T-helper 9 cell (primary cell): ENCODE data around the gene CDCA7.
"Not testable (repeated sequence)": the region's sequence is repeated elsewhere in the genome, so short reads cannot be mapped to it uniquely, and the experiment has no call there.

ENCODE experiments used
- DNase-seq: peaks from one replicate; pipeline ENCODE4 v3.0.0-alpha.2; 2020

The CDCA7 gene

DNA sequence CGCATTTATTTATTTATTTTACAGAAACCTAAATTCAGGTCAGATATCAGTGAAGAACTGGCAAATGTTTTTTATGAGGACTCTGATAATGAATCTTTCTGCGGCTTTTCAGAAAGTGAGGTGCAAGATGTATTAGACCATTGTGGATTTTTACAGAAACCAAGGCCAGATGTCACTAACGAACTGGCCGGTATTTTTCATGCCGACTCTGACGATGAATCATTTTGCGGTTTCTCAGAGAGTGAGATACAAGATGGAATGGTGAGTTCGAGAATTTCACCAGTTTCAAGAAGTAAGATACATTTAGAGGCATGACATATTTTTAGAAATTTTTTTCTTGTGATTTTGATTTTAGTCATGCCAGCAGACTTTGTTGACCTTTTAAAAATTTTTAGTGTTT is 4.6 kb downstream of the CDCA7 start:
- no peak for DNase-seq

GRCh38 chr2:173370198-173370597 is 15.5 kb downstream of the CDCA7 start:
- DNase-seq, result no peak

GRCh38 chr2:173371023-173371422 is 16.4 kb downstream of the CDCA7 start:
- no peak for DNase-seq

DNA sequence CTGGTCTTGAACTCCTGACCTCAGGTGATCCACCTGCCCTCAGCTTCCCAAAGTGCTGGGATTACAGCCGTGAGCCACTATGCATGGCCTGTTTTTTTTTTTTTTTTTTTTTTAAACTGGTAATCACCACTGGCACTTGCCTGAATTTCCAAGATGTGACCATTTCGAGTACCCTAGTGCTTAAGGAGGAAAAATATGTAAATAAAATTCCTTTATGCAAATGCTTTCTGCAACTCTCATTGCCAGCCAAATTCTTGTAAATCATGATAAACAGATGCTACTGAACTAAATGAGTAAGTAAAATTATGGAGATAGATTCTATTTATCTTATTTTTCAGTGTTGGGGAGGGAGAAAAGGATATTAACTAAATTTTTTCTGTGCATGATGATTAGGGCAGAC is 18.6 kb downstream of the CDCA7 start:
- DNase-seq, result no peak

- no peak for DNase-seq
These were observed 20.0 kb downstream of the CDCA7 start for GRCh38 chr2:173374634-173375033.

- DNase-seq, result not testable (repeated sequence)
These were observed 30.9 kb downstream of the CDCA7 start for GRCh38 chr2:173385534-173385933.

DNA sequence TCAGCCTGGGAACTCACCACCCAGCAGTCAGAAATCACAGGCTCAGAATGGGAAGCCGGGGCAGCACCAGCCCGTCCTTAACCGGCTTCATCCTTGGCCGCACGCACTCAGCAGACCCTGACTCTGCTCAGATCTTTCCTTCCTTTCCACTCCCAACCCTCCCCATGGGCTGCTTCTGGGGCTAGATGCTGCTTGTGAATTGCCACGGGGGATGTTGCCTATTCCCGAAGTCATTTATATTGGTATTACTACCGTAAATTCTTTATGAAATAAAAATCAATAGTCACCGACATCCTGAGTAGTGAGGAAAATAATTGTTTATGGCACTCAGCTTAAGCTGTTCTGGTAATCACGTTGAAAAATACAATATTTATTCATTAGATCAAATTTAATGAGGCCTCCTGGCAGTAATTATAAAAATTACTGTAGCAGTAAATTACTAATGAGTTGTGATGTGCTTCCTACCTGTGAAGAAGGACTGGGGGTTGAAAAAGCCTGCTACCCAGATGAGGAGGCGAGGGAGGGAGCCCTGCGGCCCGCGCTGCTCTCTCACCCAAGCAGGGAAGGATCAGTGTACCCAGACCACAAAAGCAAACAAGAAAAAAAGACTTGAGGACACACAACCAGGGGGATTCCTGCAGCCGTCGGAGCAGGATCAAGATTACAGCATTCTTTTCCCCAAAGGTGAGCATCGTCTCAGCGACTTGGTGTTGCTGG is 31.5 kb downstream of the CDCA7 start:
- DNase-seq, result no peak

- no peak for DNase-seq
These were observed 32.0 kb downstream of the CDCA7 start for GRCh38 chr2:173386738-173387065.

DNA sequence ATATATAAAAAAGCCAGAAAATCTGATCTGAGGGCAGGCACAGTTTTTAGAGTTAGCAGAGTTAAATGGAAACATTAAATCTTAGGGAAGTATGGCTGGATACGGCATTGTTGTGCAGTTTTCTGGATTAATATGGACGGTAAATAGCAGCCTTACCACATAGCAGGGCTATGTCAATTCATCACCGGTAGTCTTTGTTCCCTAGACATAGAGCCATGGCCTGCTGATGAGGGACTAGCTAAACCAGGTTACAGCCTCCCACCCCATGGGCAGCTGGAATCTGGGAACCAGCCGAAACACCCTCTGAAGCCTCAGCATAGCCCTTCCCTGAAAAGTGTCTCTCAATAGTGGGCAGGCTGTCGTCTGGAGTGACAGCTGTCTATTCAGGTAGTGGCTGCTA is 32.4 kb downstream of the CDCA7 start:
- DNase-seq, result no peak

DNA sequence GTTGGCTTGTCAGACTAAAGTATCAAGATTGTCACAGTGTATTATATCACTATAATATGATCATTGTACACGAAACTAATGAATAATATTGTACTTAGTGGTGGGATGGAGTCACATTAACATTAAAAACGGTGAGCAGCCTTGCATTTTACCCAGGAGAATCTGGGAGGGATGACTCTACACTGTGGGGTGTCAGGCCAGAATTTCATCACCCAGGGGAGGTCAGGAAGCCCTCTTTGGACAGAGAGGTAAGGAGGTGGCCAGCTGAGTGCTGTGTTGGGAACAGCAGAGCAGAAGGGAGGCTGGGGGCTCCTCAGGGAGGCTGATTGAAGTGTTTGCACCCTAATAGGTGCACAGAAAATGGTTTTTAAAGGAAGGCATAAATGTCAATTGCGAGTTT is 33.0 kb downstream of the CDCA7 start:
- no peak for DNase-seq

- DNase-seq, result no peak
These were observed 34.1 kb downstream of the CDCA7 start for GRCh38 chr2:173388795-173389194.

DNA sequence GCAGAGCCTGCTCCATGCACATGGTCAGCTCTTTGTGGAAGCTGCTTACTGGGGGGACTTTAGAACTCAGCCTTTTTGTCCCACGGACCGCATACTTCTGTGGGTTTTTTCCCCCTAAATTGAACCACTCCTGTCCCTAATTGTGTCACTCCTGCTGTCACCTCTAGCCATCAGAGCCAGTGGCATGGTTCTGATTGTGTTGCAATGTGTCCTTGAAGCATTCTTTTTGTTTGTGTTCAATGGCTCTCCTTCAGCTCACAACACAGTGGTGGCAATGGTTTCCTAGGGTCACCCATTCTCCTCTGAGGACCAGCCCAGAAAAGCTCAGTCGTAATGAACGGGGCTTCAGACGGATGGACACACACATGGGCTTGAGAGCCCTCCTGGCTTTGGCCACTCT is 35.4 kb downstream of the CDCA7 start:
- no peak for DNase-seq

- no peak for DNase-seq
These were observed 38.1 kb downstream of the CDCA7 start for GRCh38 chr2:173392731-173393130.

DNA sequence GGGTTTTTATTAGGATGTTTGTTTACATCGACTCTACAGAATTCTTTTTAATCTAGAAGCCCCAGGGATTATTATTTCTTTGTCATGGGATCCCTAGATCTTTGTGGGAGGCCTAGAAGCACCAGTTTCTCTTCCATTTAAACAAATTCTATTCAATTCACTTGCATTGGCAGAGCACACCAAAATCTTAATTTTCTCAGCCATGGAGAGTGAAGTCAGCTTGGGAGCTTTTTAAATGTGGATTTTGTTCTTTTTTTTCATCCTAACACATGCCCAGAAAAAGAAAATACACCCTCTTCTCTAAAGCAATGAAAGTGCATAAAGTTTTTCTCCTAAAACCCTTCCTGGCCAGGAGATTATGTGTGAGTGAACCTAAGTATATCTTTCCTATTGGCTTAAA is 38.5 kb downstream of the CDCA7 start:
- DNase-seq, result no peak

DNA sequence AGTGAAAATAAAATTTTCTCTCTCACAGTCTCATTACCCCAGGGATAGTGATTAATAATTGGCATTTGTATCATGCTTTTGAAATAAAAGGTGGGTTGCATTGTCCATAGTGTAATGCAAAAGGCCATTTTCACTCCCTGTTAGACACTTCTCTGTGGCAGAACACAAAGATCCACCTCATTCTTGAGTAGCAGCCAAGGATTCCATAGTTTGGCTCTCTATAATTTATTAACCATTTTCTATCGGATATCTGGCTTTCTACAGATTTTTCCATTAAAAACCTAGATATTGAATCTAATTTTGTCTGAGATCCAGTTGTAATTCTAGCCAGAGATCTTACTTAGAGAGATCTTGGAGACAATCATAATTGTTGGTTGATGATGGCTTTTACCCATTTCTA is 39.0 kb downstream of the CDCA7 start:
- DNase-seq, result no peak

DNA sequence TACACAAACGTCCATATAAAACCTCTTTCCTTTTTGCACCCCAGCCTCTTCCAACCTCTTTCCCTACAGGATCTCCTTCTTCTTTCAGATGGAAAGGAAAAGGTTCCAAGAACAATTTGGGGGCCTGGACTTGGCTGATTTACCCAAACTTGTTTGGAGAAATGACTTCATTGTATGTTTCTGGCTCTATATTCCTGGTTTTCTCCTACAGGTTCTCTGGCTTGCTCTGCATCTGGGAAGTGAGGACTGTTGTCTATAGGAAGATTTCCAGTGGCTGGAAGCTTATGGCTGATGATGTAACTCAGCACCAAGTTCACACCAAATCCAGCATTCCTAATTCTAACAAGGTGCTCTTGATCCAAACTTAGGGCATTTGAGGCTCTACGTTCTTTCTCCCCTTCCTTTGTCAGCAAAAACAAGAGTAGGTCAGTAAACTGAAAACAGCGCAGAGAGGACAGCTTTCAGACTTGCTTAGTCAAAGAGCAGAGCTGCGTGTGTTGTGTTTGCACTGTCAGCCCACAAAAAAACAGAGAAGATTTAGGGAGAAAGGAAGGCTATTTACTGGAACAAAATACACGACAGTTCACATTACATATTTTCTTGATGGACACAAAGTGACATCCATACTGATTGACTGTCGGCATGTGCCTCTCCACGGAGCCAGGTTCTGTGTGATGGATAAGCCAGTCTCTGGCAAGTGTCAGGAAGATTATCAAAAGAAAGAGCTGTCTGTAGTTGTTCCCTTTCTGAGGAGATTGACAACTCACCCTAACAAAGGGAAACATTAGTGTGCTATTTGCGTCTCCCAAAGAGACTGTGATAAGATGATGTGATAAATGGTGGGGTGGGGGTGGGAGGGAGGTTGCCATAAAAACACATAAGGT is 39.7 kb downstream of the CDCA7 start:
- DNase-seq, result no peak

DNA sequence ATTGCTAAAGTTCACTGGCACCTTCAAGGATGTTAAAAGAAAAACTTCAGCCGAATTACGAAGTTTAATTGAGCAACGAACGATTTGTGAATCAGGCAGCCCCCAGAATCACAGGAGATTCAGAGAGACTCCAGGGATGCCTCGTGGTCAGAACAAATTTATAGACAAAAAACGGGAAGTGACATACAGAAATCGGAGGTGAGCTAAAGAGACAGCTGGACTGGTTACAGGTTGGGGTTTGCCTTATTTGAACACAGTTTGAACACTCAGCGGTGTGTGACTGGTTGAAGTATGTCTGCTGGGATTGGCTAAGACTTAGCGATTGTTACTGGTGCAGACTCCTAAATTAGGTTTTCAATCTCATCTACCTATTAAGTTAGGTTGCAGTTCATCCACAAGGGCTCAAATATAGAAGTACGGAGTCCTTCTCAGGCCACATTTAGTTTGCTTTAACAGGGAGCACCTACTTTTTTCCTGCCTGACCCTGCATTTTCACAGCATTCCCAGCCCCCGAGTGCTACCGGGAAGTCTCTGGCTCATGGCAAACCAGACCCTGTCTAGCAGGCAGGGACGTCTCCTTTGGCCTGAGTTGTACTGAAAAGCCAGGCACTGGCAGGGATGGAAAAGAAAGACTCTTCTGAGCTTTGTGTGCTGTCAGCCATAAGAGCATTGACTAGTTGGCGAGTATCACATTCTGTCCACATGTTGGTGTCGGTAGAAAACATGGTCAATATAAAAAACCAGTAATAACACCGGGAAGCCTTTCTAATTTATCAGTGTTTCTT is 41.1 kb downstream of the CDCA7 start:
- no peak for DNase-seq

DNA sequence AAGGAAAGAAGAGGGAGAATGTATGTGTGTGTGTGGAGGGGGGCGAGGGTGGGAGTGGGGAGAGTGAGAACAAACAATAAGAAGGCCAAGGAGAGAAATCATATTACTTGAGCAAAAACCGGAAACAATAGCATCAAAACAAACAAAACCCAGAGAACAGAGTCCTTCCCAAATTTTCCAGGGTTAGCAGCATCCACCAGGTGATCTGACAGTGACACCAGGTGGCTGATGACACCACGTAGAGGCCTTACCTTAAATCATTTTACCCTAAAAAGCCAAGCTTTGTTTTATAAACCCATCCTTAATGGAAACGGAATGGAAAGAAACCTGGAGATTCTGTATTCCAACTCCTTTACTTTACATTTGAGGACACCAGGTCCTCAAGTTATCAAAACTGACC is 42.9 kb downstream of the CDCA7 start:
- DNase-seq, result no peak

DNA sequence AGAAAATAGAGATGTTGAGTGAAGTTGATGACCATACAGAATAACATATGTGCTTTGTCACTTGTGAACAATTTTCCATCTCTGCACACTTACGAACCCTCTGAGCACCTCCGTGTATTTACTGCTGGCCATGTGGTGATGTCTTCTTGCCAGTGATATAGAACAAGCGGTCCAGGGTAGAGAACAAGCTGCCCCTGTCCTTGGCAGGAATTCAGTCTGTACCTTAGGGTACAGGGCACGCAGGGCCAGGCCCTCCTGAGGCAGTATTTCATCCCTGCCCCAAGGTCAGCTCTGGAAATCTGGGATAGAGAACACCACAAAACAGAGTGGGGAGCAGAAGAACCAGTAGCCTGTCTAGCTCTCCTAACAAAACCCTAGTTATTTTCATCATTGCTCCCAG is 44.6 kb downstream of the CDCA7 start:
- DNase-seq, result no peak

GRCh38 chr2:173400760-173401159 is 46.1 kb downstream of the CDCA7 start:
- no peak for DNase-seq

DNA sequence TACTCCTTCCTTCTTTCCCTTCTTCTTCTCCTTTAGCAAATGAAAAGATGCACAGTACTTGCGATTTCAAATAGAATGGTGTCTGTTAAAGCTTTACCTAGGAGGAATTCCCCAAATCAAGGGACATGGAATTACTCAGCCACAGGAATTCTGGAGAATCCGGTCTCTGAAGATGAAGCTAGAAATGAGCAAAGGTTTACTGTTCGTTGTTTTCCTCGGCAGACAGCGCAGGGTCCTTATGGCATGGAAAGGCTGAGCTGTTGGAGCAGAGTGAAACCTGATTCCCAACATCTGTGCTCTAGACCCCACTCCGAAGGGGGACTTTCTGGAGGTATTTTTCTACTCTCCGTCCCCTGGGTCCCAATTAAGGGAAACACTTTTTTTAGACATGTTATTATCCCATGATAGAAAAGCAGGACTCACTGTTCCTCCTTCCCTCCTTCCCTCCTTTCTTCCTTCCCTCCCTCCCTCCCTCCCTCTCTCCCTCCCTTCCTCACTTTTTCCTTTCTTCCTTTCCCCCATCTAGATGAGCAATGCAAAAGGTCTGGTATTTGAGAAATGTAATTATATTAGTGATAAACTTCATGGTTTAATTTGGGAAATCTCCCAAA is 47.1 kb downstream of the CDCA7 start:
- no peak for DNase-seq

DNA sequence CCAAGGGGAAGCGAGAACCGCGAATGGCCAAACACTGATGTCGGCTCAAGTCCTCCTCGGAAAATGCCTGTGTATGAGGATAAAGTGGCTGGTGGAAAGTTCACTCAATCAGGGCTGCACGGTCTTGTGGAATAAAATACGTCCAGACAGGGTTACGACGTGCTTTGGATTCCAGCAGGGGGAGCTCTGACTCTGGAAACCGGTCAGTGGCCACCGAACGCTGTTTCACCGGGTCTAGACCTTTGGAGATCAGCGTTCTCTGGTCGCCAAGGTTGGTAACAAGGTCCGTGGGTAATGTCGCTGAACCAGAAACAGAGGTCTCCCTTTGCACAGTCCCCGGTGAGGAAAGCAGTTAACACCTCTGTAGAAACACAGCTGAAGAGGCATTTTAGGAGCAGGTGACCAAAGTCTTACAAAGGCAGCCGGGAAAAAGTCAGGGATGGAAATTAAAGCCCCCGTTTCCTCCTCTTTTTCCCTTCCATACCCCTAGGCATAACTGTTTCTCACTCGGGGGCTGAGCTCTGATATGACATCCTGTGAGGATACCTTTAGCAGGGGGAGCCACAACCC is 47.8 kb downstream of the CDCA7 start:
- DNase-seq, result peak; percentile 59
